Renal cortex interstitium (tissue), 3 donors: ENCODE measurements around the gene PPP2CA. TPM values are rescaled to one million over a fixed set of nuclear protein-coding genes. Genes with fewer than 3 reads are reported as not detected.

Source experiments
- polyA plus RNA-seq, 3 donors: library from polyadenylated mRNA; unstranded; fragments of 120-200 nt; gene quantifications; one replicate each; pipeline ENCODE4 v1.2.1, GENCODE V29; 2013; ENCODE audit not compliant: insufficient read length in 3 of 3

The PPP2CA gene
- polyA plus RNA-seq, 3 donors: 176 to 229 (median 220) TPM

Other genes with a start within 250 kb of the PPP2CA start
- 100 to 1,000 TPM; 184 to 202 (median 187) TPM for gene VDAC1, start 221.1 kb downstream of the PPP2CA start, polyA plus RNA-seq
- 10 to 100 TPM; 11.5 to 14.7 (median 14.4) TPM for gene TCF7, start 111.4 kb downstream of the PPP2CA start, polyA plus RNA-seq
- gene SKP1, start 49.1 kb downstream of the PPP2CA start, polyA plus RNA-seq: 100 to 1,000 TPM; 681 to 900 (median 805) TPM
- 1 to 10 TPM; 4.5 to 9.3 (median 7.7) TPM for gene CDKL3, start 141.1 kb upstream of the PPP2CA start, polyA plus RNA-seq
- 100 to 1,000 TPM; 111 to 143 (median 138) TPM for gene UBE2B, start 145.5 kb upstream of the PPP2CA start, polyA plus RNA-seq
- 10 to 100 TPM; 29.8 to 42.4 (median 31.8) TPM for gene CDKN2AIPNL, start 185.8 kb upstream of the PPP2CA start, polyA plus RNA-seq